ENCODE results near the gene BANF1. TPM values are rescaled to one million over a fixed set of nuclear protein-coding genes. Genes with fewer than 3 reads are reported as not detected.

The BANF1 gene
- total RNA-seq, 2 experiments from 2014 or later = 267 to 311 TPM

DNA sequence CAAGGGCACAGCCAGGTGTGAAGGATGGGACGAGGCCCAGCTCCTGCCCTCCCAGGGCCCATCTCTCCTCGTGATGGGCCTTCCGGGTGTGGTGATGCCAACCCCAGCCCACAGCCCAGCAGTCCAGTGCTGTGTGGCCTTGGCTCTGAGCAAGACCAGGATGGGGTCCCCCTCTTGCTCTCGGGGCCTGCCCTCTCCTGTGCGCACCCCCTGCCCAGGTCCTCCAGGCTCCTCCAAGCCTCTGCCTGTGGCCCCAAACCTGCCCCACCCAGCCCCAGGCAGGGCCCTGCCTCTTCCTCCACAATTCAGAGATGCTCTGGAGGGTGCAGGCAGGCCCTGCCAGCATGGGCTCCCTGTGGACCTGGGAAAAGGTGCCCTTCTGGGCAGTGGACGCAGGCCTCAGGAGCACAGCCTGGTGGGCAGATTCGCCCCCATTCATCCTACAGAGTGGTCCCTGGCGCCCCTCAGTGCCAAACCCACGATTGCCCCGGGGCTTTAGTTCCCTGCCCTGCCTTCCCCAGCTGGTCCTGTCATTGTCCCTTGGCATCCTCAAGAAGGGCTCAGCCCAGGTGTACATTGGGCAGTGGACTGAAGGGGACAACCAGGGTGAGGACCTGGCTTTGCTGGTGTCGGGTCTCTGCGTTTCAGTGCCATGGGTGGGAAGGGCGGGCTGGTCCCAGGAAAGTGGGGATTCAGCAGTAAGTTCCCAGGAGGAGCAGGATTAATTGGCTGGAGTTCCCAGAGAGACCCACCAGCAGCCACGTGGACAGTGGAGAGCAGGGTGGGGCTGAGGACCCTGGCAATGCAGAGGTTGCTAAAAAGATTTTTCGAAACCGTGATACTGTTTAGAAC is 20.1 kb upstream of the BANF1 start:
- ATAC-seq (no peak), DNase-seq (no peak)
- POLR2A ChIA-PET = interaction anchor here (1.0 to 1.3 kb wide), 3 partner anchors 10 to 121 kb away, joined by 3 read pairs; no protein-coding TSS in a partner anchor
- Mint-ChIP-seq H3K27me3 (no peaks in the 10 kb centered on the region), H3K27ac (no peak overlapping the region), H3K4me1 (ENCODE audit: low read depth) (no peaks in the 10 kb centered on the region), H3K4me3 (no peak overlapping the region), H3K9me3 (no peaks in the 10 kb centered on the region), H3K36me3 (ENCODE audit: low read depth) (peaks cover 9% of the 10 kb centered on the region)
- CTCF ChIA-PET = no interaction called here
- intact Hi-C loops (cut with micrococcal nuclease) = no loop called here
- TF ChIP-seq, protein P1, sequence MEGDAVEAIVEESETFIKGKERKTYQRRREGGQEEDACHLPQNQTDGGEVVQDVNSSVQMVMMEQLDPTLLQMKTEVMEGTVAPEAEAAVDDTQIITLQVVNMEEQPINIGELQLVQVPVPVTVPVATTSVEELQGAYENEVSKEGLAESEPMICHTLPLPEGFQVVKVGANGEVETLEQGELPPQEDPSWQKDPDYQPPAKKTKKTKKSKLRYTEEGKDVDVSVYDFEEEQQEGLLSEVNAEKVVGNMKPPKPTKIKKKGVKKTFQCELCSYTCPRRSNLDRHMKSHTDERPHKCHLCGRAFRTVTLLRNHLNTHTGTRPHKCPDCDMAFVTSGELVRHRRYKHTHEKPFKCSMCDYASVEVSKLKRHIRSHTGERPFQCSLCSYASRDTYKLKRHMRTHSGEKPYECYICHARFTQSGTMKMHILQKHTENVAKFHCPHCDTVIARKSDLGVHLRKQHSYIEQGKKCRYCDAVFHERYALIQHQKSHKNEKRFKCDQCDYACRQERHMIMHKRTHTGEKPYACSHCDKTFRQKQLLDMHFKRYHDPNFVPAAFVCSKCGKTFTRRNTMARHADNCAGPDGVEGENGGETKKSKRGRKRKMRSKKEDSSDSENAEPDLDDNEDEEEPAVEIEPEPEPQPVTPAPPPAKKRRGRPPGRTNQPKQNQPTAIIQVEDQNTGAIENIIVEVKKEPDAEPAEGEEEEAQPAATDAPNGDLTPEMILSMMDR (IDR thresholded peaks at IDR 0.05) = no peak

GRCh38 chr11:65982824-65983588 is 19.3 kb upstream of the BANF1 start:
- no peak for DNase-seq
- ATAC-seq = no peak
- Mint-ChIP-seq H3K4me3 (no peak overlapping the region), H3K36me3 (ENCODE audit: low read depth) (peaks cover 6% of the 10 kb centered on the region), H3K27me3 (no peaks in the 10 kb centered on the region), H3K4me1 (ENCODE audit: low read depth) (no peaks in the 10 kb centered on the region), H3K9me3 (no peaks in the 10 kb centered on the region), H3K27ac (no peak overlapping the region)
- CTCF ChIA-PET = no interaction called here
- intact Hi-C loops (cut with micrococcal nuclease) = no loop called here
- POLR2A ChIA-PET = interaction anchor here (1.2 kb wide), 1 partner anchor 81 kb away, joined by 3 read pairs; no protein-coding TSS in a partner anchor
- TF ChIP-seq, protein P1 (IDR thresholded peaks at IDR 0.05) = no peak

- TF ChIP-seq, protein P1 (IDR thresholded peaks at IDR 0.05) = no peak
- CTCF ChIA-PET = no interaction called here
- Mint-ChIP-seq H3K27ac (no peak overlapping the region), H3K27me3 (no peaks in the 10 kb centered on the region), H3K4me3 (no peak overlapping the region), H3K4me1 (ENCODE audit: low read depth) (no peaks in the 10 kb centered on the region), H3K36me3 (ENCODE audit: low read depth) (peaks cover 6% of the 10 kb centered on the region), H3K9me3 (no peaks in the 10 kb centered on the region)
- ATAC-seq = no peak
- DNase-seq = no peak
- POLR2A ChIA-PET = interaction anchor here (1.2 kb wide), 1 partner anchor 81 kb away, joined by 3 read pairs; no protein-coding TSS in a partner anchor
- intact Hi-C loops (cut with micrococcal nuclease) = no loop called here
Observed at GRCh38 chr11:65983589-65983987, 18.7 kb upstream of the BANF1 start.

DNA sequence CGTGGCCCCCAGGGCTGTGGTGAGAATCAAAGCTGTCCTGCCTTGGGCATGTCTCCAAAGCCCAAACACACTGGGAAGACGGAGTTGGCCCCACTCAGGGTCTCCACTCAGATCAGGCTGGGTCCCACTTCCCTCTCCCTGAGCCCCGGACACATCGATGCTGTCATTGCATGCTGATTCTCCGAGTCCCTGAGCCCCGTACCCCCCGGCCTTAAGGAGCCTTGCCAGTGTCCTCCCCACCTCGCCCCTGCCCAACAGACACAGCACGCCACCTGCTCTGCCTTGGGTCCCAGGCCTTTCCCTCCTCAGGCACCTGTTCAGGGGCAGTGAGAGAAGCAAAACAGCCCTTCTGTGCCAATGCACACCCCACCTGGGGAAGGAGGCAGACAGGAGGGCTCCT is 15.0 kb upstream of the BANF1 start:
- TF ChIP-seq, protein P1 (IDR thresholded peaks at IDR 0.05) = no peak
- ChIA-PET POLR2A (interaction anchor here (1.4 kb wide), 1 partner anchor 96 kb away, joined by 4 read pairs; no protein-coding TSS in a partner anchor), CTCF (interaction anchor here (1.2 to 1.9 kb wide), 4 partner anchors 55 to 164 kb away, joined by 3 to 30 read pairs (median 15); partner anchors contain the start of genes CCDC85B and FIBP)
- no peak for DNase-seq
- Mint-ChIP-seq H3K27me3 (no peaks in the 10 kb centered on the region), H3K4me3 (no peak overlapping the region), H3K9me3 (no peaks in the 10 kb centered on the region), H3K36me3 (ENCODE audit: low read depth) (peaks cover 12% of the 10 kb centered on the region), H3K4me1 (ENCODE audit: low read depth) (peaks cover 5% of the 10 kb centered on the region), H3K27ac (no peak overlapping the region)
- intact Hi-C loops (cut with micrococcal nuclease) = loop anchor here (5.0 kb wide), 1 partner anchor 100 kb away; the partner anchor contains the start of gene FIBP
- no peak for ATAC-seq
